Aorta (tissue), 5 donors: ENCODE results near the gene UFD1. TPM values are rescaled to one million over a fixed set of nuclear protein-coding genes. Genes with fewer than 3 reads are reported as not detected.

Experiments used
- ATAC-seq: fragments of 200-7000 bp; cut with Tn5 transposase; one replicate; pipeline ENCODE4 v1.9.1; 2022; ENCODE audit warnings: moderate library complexity; ENCODE audit not compliant: low FRiP score
- DNase-seq, 2 donors: peaks; one replicate each; pipeline ENCODE4 v3.0.0-alpha.2; 2020
- H3K27ac ChIP-seq, 2 donors: one replicate each; pipeline ENCODE4 v1.5.1; 2013; ENCODE audit warnings: low read length in 2 of 2, mild to moderate bottlenecking in 2 of 2, moderate library complexity in 2 of 2, control low read depth in 1 of 2, inconsistent platforms in 1 of 2, low read depth in 1 of 2
- H3K27me3 ChIP-seq, 2 donors: one replicate each; pipeline ENCODE4 v1.6.1; 2013; ENCODE audit warnings: control low read depth in 1 of 2, low read length in 1 of 2, mild to moderate bottlenecking in 1 of 2, moderate library complexity in 1 of 2; ENCODE audit not compliant: insufficient read depth in 2 of 2, control insufficient read depth in 1 of 2
- H3K36me3 ChIP-seq, 2 donors: one replicate each; pipeline ENCODE4 v1.6.1; 2013; ENCODE audit warnings: control low read depth in 1 of 2, low read length in 1 of 2, mild to moderate bottlenecking in 1 of 2; ENCODE audit not compliant: insufficient read depth in 2 of 2, control insufficient read depth in 1 of 2
- H3K4me1 ChIP-seq, 2 donors: one replicate each; pipeline ENCODE4 v1.6.1; 2013; ENCODE audit warnings: low read length in 2 of 2, control low read depth in 1 of 2, mild to moderate bottlenecking in 1 of 2, moderate library complexity in 1 of 2; ENCODE audit not compliant: insufficient read depth in 2 of 2, control insufficient read depth in 1 of 2
- H3K4me3 ChIP-seq, 2 donors: one replicate each; pipeline ENCODE4 v1.5.1; 2013; ENCODE audit warnings: low read length in 2 of 2, control low read depth in 1 of 2, mild to moderate bottlenecking in 1 of 2
- H3K9me3 ChIP-seq: one replicate; pipeline ENCODE4 v1.6.1; 2013; ENCODE audit warnings: mild to moderate bottlenecking, low read length; ENCODE audit not compliant: control insufficient read depth
- WGBS, 2 donors: extraction: QIAGEN DNeasy Blood & Tissue Kit; methylation state at CpG; one replicate each; pipeline ENCODE4 v1.1.7; 2013; 5-methylcytosine and 5-hydroxymethylcytosine counted together
- intact Hi-C, 2 donors: fragments of 100-400 bp; cut with DNase I; formaldehyde crosslinking; loops; one replicate each; pipeline versions ENCODE4 v1.14.2 to v1.15.0; 2022
- polyA plus RNA-seq, 2 donors: library from polyadenylated mRNA; stranded (reverse); fragments of 200-250 nt; gene quantifications; one replicate each; pipeline ENCODE4 v1.2.3, GENCODE V29; 2013
- total RNA-seq, 2 donors: library from RNA; stranded (reverse); fragmentation: NEBNext Ultra II Directional; extraction: Animal tissue kit (Norgen Biotek cat#: 25700); gene quantifications; one replicate each; pipeline ENCODE4 v1.2.1, GENCODE V29; 2021
- donor health status: healthy with polysubstance abuse.
- donor health status: Bipolar disorder and iron deficiency.
- donor health status: DM: no; HTN: no; CAD: no.
- donor health status: DM: no; HTN: no; CAD: no.
- donor health status: DM: yes; HTN: yes; CAD: no.

Gene UFD1
- total and polyA plus RNA-seq, 4 donors = 43.4 to 110 (median 63.1) TPM

GRCh38 chr22:19401483-19401882, 77.5 kb downstream of the UFD1 start:
- 96 to 97% methylated on average over 4 of the region's 4 CpGs for WGBS, 2 donors

GRCh38 chr22:19400881-19401280, 78.1 kb downstream of the UFD1 start:
- H3K27me3 ChIP-seq = no peaks in the 10 kb centered on the region
- 91 to 92% methylated on average over 6 of the region's 6 CpGs for WGBS, 2 donors
- intact Hi-C loops = no loop called here
- H3K9me3 ChIP-seq = no peaks in the 10 kb centered on the region
- H3K36me3 ChIP-seq = peaks cover 0 to 5% of the 10 kb centered on the region in 2 donors
- H3K27ac ChIP-seq = no peak overlapping the region
- no peak for ATAC-seq
- no peaks in the 10 kb centered on the region for H3K4me1 ChIP-seq
- H3K4me3 ChIP-seq = no peak overlapping the region
- peak in 1 of 2 donors; percentile 31 for DNase-seq

More at GRCh38 chr22:19401483-19401882, 77.5 kb downstream of the UFD1 start:
- no peaks in the 10 kb centered on the region for H3K27me3 ChIP-seq
- no peaks in the 10 kb centered on the region for H3K9me3 ChIP-seq
- no peak overlapping the region for H3K4me3 ChIP-seq
- DNase-seq (no peak), ATAC-seq (no peak)
- intact Hi-C loops = no loop called here
- no peak overlapping the region for H3K27ac ChIP-seq
- H3K4me1 ChIP-seq = no peaks in the 10 kb centered on the region
- peaks cover 0 to 6% of the 10 kb centered on the region in 2 donors for H3K36me3 ChIP-seq

Other genes with a start within 250 kb of the UFD1 start
- 1 to 10 TPM; 7.9 to 8.1 TPM for gene CLTCL1, start 187.5 kb downstream of the UFD1 start, total RNA-seq
- gene CLTCL1, start 187.5 kb downstream of the UFD1 start, polyA plus RNA-seq = 1 to 10 TPM in 1 of 2 donors, under 1 TPM in 1; 0.25 to 6.0 TPM
- gene HIRA, start 47.5 kb downstream of the UFD1 start, total RNA-seq = 10 to 100 TPM; 20.8 to 24.3 TPM
- 10 to 100 TPM; 10.4 to 13.4 TPM for gene HIRA, start 47.5 kb downstream of the UFD1 start, polyA plus RNA-seq
- 10 to 100 TPM; 13.9 to 16.4 TPM for gene MRPL40, start 46.6 kb downstream of the UFD1 start, total RNA-seq
- gene MRPL40, start 46.6 kb downstream of the UFD1 start, polyA plus RNA-seq = 10 to 100 TPM; 37.3 to 38.1 TPM
- gene C22orf39, start 31.5 kb downstream of the UFD1 start, total RNA-seq = 10 to 100 TPM; 29.3 to 33.4 TPM
- gene C22orf39, start 31.5 kb downstream of the UFD1 start, polyA plus RNA-seq = 10 to 100 TPM; 33.8 to 58.2 TPM
- gene CDC45, start 727 bp upstream of the UFD1 start, total RNA-seq = 1 to 10 TPM in 1 of 2 donors, under 1 TPM in 1; 0.68 to 1.0 TPM
- 1 to 10 TPM in 1 of 2 donors, under 1 TPM in 1; 0.63 to 1.3 TPM for gene CDC45, start 727 bp upstream of the UFD1 start, polyA plus RNA-seq
- gene CLDN5, start 45.2 kb upstream of the UFD1 start, total RNA-seq = 10 to 100 TPM; 43.7 to 69.2 TPM
- gene CLDN5, start 45.2 kb upstream of the UFD1 start, polyA plus RNA-seq = 1 to 10 TPM; 4.0 to 4.5 TPM
- 10 to 100 TPM; 32.5 to 41.5 TPM for gene SEPTIN5, start 235.3 kb upstream of the UFD1 start, total RNA-seq
- gene SEPTIN5, start 235.3 kb upstream of the UFD1 start, polyA plus RNA-seq = 10 to 100 TPM; 26.9 to 63.3 TPM
- gene GP1BB, start 244.3 kb upstream of the UFD1 start, total RNA-seq = 1 to 10 TPM in 1 of 2 donors, not detected in 1; 3.6 TPM
- 10 to 100 TPM in 1 of 2 donors, 1 to 10 TPM in 1; 8.1 to 29.7 TPM for gene GP1BB, start 244.3 kb upstream of the UFD1 start, polyA plus RNA-seq